Measurements from ENCODE around the gene POU5F1.

DNA sequence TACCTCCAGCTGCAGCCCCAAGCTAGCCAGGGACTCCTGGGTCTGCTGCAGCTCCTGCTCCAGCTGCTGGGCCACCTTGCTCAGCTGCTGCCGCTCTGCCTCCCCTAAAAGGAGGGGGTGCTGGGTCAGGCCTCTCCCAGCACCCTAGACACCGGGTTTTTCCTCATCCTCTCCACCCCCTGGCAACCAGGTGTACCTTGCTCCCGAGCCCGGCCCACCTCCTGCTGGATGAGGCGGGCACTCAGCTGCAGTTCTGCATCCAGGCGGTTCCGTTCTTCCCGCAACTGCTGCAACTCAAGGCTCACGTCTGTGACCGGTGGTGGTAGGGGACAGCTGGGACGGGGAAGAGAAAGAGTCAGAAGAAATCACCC, 25.5 kb downstream of the POU5F1 start:
- no peak for TF ChIP-seq POLR2A (IDR thresholded peaks at IDR 0.05)
- TF ChIP-seq, protein P1, sequence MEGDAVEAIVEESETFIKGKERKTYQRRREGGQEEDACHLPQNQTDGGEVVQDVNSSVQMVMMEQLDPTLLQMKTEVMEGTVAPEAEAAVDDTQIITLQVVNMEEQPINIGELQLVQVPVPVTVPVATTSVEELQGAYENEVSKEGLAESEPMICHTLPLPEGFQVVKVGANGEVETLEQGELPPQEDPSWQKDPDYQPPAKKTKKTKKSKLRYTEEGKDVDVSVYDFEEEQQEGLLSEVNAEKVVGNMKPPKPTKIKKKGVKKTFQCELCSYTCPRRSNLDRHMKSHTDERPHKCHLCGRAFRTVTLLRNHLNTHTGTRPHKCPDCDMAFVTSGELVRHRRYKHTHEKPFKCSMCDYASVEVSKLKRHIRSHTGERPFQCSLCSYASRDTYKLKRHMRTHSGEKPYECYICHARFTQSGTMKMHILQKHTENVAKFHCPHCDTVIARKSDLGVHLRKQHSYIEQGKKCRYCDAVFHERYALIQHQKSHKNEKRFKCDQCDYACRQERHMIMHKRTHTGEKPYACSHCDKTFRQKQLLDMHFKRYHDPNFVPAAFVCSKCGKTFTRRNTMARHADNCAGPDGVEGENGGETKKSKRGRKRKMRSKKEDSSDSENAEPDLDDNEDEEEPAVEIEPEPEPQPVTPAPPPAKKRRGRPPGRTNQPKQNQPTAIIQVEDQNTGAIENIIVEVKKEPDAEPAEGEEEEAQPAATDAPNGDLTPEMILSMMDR (IDR thresholded peaks at IDR 0.05) = no peak
